HFF-Myc (cell line): Measurements from ENCODE around the gene USP12.
A peak's percentile ranks its signal among the peaks of the same experiment; 100 is the strongest.
"Not testable (repeated sequence)": the region's sequence is repeated elsewhere in the genome, so short reads cannot be mapped to it uniquely, and the experiment has no call there.

Experiments
- DNase-seq: peaks from one replicate; pipeline ENCODE4 v3.0.0-alpha.2; 2011; ENCODE audit warnings: low read depth; ENCODE audit errors: extremely low read depth
- H3K4me3 ChIP-seq: replicated peaks from 2 replicates; pipeline ENCODE4 v1.5.1; 2011; ENCODE audit warnings: low read depth, mild to moderate bottlenecking, control low read depth, low read length
- TF ChIP-seq, protein P1 (sequence below): IDR thresholded peaks from 2 replicates; pipeline ENCODE4 v1.5.1; 2012; ENCODE audit warnings: mild to moderate bottlenecking, low read depth, low read length, control low read depth; ENCODE audit errors: missing control alignments

The USP12 gene

DNA sequence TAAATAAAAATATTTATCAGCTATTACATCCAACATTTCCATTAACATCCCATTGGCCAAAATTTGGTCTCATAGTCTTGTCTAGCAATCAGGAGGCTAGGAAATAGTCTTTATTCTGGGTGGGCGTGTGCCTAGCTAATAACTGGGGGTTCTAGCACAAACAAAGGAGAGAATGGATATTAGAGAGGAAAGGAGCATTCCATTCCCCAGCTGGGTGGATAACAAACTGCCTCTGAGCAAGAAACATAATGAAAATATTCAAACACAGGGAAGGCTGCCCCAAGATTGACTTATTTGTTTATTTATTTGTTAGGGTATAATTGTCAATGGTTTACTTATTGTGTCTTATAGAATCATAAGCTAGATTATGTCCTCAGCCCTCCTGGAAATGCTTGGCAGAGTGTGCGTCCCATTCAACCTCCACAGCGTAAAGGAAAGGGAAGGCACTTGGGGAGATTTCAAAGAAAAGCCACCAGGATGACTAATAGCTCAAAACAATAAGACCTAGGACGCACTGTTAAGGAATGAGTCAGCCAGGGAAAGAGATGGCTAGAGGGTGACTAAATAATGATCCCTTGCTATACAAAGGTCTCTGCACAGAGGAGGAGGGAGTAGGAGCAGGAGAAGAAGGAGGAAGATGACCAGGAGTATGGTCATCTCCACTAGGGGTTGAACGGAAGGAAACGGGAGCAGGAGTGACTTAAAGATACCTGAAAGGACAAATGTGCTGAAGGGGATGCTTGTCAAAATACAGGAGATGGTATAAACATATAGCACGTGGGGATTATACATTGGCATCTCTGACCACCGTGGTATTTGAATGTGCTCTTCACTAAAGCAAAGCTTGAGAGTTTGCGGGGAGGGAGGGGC, 23.5 kb upstream of the USP12 start:
- peak; percentile 78 for DNase-seq
- TF ChIP-seq, protein P1, sequence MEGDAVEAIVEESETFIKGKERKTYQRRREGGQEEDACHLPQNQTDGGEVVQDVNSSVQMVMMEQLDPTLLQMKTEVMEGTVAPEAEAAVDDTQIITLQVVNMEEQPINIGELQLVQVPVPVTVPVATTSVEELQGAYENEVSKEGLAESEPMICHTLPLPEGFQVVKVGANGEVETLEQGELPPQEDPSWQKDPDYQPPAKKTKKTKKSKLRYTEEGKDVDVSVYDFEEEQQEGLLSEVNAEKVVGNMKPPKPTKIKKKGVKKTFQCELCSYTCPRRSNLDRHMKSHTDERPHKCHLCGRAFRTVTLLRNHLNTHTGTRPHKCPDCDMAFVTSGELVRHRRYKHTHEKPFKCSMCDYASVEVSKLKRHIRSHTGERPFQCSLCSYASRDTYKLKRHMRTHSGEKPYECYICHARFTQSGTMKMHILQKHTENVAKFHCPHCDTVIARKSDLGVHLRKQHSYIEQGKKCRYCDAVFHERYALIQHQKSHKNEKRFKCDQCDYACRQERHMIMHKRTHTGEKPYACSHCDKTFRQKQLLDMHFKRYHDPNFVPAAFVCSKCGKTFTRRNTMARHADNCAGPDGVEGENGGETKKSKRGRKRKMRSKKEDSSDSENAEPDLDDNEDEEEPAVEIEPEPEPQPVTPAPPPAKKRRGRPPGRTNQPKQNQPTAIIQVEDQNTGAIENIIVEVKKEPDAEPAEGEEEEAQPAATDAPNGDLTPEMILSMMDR, result no peak
- no peak overlapping the region for H3K4me3 ChIP-seq

DNA sequence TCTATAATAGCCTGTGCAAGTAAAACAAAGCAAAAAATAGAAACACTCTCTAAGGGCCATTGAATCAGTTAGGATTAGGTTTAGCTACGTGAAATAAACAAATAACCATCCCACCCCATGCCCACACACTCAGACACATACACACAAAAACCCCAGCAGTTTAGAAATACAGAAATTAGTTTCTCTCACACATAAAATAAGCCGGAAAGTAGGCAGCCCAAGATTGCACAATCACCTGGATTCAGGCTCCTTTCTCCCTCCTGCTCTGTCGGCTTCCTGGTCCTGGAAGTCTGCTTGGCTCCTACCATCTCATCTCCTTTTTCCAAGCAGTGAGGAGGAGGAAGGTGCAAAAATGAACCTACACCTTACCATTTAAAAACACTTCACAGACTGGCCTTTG, 22.6 kb upstream of the USP12 start:
- no peak overlapping the region for H3K4me3 ChIP-seq
- DNase-seq, result no peak
- TF ChIP-seq, protein P1, result no peak

DNA sequence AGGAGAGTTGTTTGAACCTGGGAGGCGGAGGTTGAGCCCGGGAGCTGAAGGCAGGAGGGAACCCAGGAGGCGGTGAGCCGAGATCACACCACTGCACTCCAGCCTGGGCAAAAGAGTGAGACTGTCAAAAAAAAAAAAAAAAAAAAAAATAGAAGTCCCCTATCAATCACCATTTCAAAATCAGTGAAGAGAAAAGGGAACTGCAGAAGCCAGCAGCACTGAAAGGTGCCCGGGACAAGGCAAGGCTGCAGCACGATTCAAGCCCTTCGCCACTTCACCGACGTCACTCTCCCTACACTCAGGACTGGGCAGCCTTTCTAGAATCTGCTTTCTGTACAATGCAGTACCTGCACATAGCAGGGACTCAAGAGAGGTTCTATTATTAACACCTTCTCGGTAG, 21.9 kb upstream of the USP12 start:
- no peak overlapping the region for H3K4me3 ChIP-seq
- TF ChIP-seq, protein P1, result no peak
- DNase-seq, result no peak

DNA sequence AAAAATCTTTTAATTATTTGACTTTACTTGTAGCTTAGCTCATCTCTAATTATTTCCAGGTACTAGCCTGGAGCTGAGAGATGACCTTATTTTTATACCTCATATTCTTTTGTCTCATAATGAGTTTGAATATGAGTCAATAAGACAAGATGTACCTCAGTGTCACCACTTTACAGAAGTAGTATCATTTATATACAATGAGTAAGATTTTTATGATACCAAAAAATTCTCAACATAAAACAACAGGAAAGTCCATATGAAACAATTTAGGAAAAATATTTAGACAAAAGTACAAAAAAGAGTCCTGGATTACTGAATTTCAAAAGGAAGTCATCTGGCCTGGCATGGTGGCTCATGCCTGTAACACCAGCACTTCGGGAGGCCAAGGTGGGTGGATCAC, 21.4 kb upstream of the USP12 start:
- no peak for DNase-seq
- TF ChIP-seq, protein P1, result no peak
- no peak overlapping the region for H3K4me3 ChIP-seq

DNA sequence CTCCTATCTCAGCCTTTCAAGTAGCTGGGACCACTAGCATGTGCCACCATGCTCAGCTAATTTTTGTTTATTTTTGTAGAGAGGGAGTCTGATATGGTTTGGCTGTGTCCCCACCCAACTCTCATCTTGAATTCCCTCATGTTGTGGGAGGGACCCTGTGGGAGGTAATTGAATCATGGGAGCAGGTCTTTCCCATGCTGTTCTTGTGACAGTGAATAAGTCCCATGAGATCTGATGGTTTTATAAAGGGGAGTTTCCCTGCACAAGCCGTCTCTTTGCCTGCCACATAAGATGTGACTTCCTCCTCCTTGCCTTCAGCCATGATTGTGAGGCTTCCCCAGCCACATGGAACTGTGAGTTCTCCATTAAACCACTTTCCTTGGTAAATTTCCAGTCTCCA, 20.8 kb upstream of the USP12 start:
- not testable (repeated sequence) for H3K4me3 ChIP-seq, DNase-seq

DNA sequence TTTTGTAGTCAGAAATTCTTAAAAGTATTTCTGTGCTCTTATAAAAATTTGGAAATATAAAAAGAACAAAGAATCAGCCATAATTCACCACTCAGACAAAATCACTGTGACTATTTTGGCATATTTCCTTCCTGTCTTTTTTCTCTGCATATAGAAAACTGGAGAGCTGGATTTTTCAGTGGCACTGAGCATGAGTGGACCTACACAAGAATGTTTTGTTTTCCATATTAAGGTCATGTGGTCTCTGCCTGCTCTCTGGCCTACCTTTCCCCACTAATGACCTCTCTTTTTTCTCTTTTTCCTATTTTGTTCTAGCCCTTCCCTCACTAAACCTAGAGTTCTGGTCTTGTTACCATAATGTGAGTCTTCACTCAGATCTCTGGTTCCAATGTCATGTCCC, 17.6 kb upstream of the USP12 start:
- H3K4me3 ChIP-seq, result no peak overlapping the region
- no peak for DNase-seq
- TF ChIP-seq, protein P1, result no peak

DNA sequence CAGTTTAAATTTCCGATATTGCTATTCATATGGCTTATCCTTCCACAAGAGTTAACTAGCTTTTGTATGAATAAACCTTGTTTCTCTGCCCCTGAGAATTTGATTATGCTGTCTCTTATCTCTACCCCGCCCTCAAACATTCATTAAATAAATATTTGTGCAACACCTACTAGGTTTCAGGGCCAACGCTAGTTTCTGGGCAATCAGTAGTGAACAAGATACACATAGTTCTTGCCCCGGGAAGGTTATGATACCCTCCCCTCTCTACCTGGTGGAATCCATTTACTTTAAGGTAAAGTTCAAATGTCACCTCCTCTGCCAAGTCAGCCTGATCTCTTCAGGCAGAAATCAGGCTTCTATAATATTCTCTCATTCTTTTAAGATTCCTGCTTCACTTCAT, 16.6 kb upstream of the USP12 start:
- no peak overlapping the region for H3K4me3 ChIP-seq
- TF ChIP-seq, protein P1, result no peak
- DNase-seq, result no peak
